Measurements from ENCODE around the gene EFHC1.

The EFHC1 gene

GRCh38 chr6:52568320-52568719, 148.2 kb downstream of the EFHC1 start:
- Histone ChIP-seq H3K4me1 (ENCODE audit: control insufficient read depth in 5 of 5, insufficient read depth in 5 of 5, low read length in 5 of 5) (peaks cover 4 to 67% (median 55%) of the 10 kb centered on the region in 5 donors), H3K36me3 (ENCODE audit: control insufficient read depth in 5 of 5, insufficient read depth in 5 of 5, low read length in 5 of 5) (no peaks in the 10 kb centered on the region)

GRCh38 chr6:52570291-52570700, 150.2 kb downstream of the EFHC1 start:
- Histone ChIP-seq H3K36me3 (ENCODE audit: control insufficient read depth in 5 of 5, insufficient read depth in 5 of 5, low read length in 5 of 5) (no peaks in the 10 kb centered on the region), H3K4me1 (ENCODE audit: control insufficient read depth in 5 of 5, insufficient read depth in 5 of 5, low read length in 5 of 5) (peaks cover 4 to 86% (median 74%) of the 10 kb centered on the region in 5 donors), H3K27me3 (ENCODE audit: control insufficient read depth in 5 of 5, insufficient read depth in 4 of 5, low read length in 5 of 5) (no peaks in the 10 kb centered on the region), H3K4me3 (ENCODE audit: low read depth in 1 of 5, low read length in 5 of 5) (no peak overlapping the region), H3K27ac (ENCODE audit: low read depth, low read length) (no peak overlapping the region), H3K9me3 (ENCODE audit: control insufficient read depth in 5 of 5, low read length in 5 of 5) (no peaks in the 10 kb centered on the region), H3K9ac (ENCODE audit: low read length in 5 of 5) (no peak overlapping the region)

More at GRCh38 chr6:52568320-52568719, 148.2 kb downstream of the EFHC1 start:
- Histone ChIP-seq H3K27me3 (ENCODE audit: control insufficient read depth in 5 of 5, insufficient read depth in 4 of 5, low read length in 5 of 5) (no peaks in the 10 kb centered on the region), H3K27ac (ENCODE audit: low read depth, low read length) (peak overlapping the region; percentile 27), H3K9me3 (ENCODE audit: control insufficient read depth in 5 of 5, low read length in 5 of 5) (no peaks in the 10 kb centered on the region), H3K4me3 (ENCODE audit: low read depth in 1 of 5, low read length in 5 of 5) (no peak overlapping the region), H3K9ac (ENCODE audit: low read length in 5 of 5) (no peak overlapping the region)

GRCh38 chr6:52571099-52571755, 151.1 kb downstream of the EFHC1 start:
- no peak overlapping the region for H3K27ac ChIP-seq (ENCODE audit: low read depth, low read length)
- peaks cover 9 to 88% (median 78%) of the 10 kb centered on the region in 5 donors for H3K4me1 ChIP-seq (ENCODE audit: control insufficient read depth in 5 of 5, insufficient read depth in 5 of 5, low read length in 5 of 5)
- no peaks in the 10 kb centered on the region for H3K36me3 ChIP-seq (ENCODE audit: control insufficient read depth in 5 of 5, insufficient read depth in 5 of 5, low read length in 5 of 5)
- H3K4me3 ChIP-seq (ENCODE audit: low read depth in 1 of 5, low read length in 5 of 5), result no peak overlapping the region
- peak overlapping the region in 1 of 5 donors; percentile 46 for H3K9ac ChIP-seq (ENCODE audit: low read length in 5 of 5)
- no peaks in the 10 kb centered on the region for H3K27me3 ChIP-seq (ENCODE audit: control insufficient read depth in 5 of 5, insufficient read depth in 4 of 5, low read length in 5 of 5)
- no peaks in the 10 kb centered on the region for H3K9me3 ChIP-seq (ENCODE audit: control insufficient read depth in 5 of 5, low read length in 5 of 5)

DNA sequence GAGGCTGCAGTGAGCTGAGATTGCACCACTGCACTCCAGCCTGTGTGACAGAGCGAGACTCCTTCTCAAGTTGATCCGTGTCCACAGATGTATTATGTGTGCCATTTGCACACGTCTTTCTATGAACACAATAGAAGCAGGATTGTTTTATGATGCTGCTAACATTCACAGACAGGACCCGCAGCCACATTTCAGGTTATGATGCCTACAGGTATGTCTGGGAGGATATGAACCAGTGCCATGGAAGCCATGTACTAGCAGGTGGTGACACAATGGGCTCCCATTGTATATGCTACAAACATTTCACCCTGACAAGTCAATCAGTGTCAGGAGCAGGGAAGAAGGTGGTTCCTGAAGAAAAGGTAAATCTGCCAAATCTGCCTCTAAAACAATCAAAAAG, 152.4 kb downstream of the EFHC1 start:
- Histone ChIP-seq H3K4me1 (ENCODE audit: control insufficient read depth in 5 of 5, insufficient read depth in 5 of 5, low read length in 5 of 5) (peaks cover 5 to 82% (median 74%) of the 10 kb centered on the region in 5 donors), H3K27ac (ENCODE audit: low read depth, low read length) (no peak overlapping the region), H3K9me3 (ENCODE audit: control insufficient read depth in 5 of 5, low read length in 5 of 5) (no peaks in the 10 kb centered on the region), H3K4me3 (ENCODE audit: low read depth in 1 of 5, low read length in 5 of 5) (no peak overlapping the region), H3K36me3 (ENCODE audit: control insufficient read depth in 5 of 5, insufficient read depth in 5 of 5, low read length in 5 of 5) (no peaks in the 10 kb centered on the region), H3K9ac (ENCODE audit: low read length in 5 of 5) (no peak overlapping the region), H3K27me3 (ENCODE audit: control insufficient read depth in 5 of 5, insufficient read depth in 4 of 5, low read length in 5 of 5) (no peaks in the 10 kb centered on the region)

DNA sequence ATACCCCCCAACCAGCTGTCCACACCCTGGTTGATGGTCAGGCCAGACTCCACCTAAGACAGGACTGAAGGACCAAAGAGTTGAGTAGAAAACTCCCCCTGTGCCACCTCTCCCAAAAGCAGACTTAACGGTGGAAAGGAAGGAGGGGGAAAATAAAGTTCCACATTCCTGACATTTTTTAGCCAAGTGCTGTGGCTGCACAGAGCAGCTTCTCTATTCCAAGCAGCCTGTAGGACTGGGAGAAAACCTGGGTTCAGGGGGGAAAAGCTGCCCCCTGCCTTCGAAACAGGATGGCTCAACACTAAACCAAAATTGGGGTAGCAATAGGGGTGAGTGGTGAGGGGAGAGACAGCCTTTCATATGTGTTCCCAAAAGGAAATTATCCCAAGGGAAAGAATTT, 153.2 kb downstream of the EFHC1 start:
- no peak overlapping the region for H3K27ac ChIP-seq (ENCODE audit: low read depth, low read length)
- H3K27me3 ChIP-seq (ENCODE audit: control insufficient read depth in 5 of 5, insufficient read depth in 4 of 5, low read length in 5 of 5), result no peaks in the 10 kb centered on the region
- H3K9ac ChIP-seq (ENCODE audit: low read length in 5 of 5), result peak overlapping the region in 1 of 5 donors; percentile 44
- H3K9me3 ChIP-seq (ENCODE audit: control insufficient read depth in 5 of 5, low read length in 5 of 5), result no peaks in the 10 kb centered on the region
- H3K36me3 ChIP-seq (ENCODE audit: control insufficient read depth in 5 of 5, insufficient read depth in 5 of 5, low read length in 5 of 5), result no peaks in the 10 kb centered on the region
- H3K4me3 ChIP-seq (ENCODE audit: low read depth in 1 of 5, low read length in 5 of 5), result peak overlapping the region in 3 of 5 donors; percentile 7 to 46 (median 27)
- peaks cover 5 to 81% (median 74%) of the 10 kb centered on the region in 5 donors for H3K4me1 ChIP-seq (ENCODE audit: control insufficient read depth in 5 of 5, insufficient read depth in 5 of 5, low read length in 5 of 5)

All from subcutaneous abdominal adipose tissue (tissue), 5 donors.